ENCODE data around the gene WDR37. TPM values are rescaled to one million over a fixed set of nuclear protein-coding genes. Genes with fewer than 3 reads are reported as not detected.

Gene WDR37
- total RNA-seq = 16.6 TPM

GRCh38 chr10:1056326-1057105 is at the start of gene WDR37:
Gene WDR37 (plus strand): TSS chr10:1056385. CDS start chr10:1072156, 15,771 bp downstream.

GRCh38 chr10:1025683-1026082 is 30.5 kb upstream of the WDR37 start, which contains the start of gene IDI2:
Gene IDI2 (minus strand): TSS chr10:1025859. CDS start chr10:1024723, 1,136 bp downstream.

GRCh38 chr10:1048732-1049424 is 7.3 kb upstream of the WDR37 start, which contains the start of gene IDI1:
Gene IDI1 (minus strand): TSS chr10:1049119. CDS start chr10:1049003, 116 bp downstream.

Other genes starting within 250 kb of the WDR37 start
- 45.3 TPM for gene LARP4B, start 124.7 kb upstream of the WDR37 start, total RNA-seq
- 20.1 TPM for gene GTPBP4, start 68.0 kb upstream of the WDR37 start, total RNA-seq
- not detected for gene IDI2, start 30.5 kb upstream of the WDR37 start, total RNA-seq
- 40.4 TPM for gene IDI1, start 7.3 kb upstream of the WDR37 start, total RNA-seq